Measurements from ENCODE around the gene MTIF3.

DNA sequence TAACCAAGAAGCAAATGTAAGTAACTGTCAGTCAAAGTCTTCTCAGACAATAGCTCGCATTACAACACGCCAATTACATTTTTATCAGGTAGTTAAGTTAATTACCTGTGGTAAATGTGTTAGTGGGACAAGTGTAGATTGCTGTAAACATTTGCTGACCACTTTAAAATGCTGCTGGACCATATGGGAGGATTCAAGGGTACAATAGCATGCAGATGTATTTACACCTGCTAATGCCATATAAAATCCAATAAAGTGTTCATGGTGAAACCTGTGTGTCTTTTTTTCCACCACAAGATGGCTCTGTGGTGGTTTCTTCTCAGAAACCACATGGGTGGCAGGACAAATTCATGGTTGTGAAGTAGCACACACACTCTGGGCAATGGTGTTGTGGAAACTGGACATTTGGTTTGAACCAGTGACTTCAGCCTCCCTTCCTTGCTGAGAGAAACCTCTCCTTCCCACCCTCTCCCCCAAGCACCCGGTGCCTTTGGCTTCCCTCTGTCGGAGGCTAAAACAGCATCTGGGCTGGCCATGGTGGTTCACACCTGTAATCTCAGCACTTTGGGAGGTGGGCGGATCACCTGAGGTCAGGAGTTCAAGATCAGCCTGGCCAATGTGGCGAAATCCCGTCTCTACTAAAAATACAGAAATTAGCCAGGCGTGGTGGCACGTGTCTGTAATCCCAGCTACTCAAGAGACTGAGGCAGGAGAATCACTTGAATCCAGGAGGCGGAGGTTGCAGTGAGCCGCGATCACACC, 44.0 kb downstream of the MTIF3 start:
- no peak for TF ChIP-seq ARNTL (CRISPR knock-in tag; IDR thresholded peaks at IDR 0.05; ENCODE audit: borderline replicate concordance, low read depth)
- TF ChIP-seq GLIS3 (CRISPR knock-in tag; IDR thresholded peaks at IDR 0.05) = no peak
- no peak for TF ChIP-seq CSDC2 (CRISPR knock-in tag; IDR thresholded peaks at IDR 0.05)
- no peak for TF ChIP-seq BACH2 (CRISPR knock-in tag; IDR thresholded peaks at IDR 0.05; ENCODE audit: borderline replicate concordance)
- TF ChIP-seq, protein P1, sequence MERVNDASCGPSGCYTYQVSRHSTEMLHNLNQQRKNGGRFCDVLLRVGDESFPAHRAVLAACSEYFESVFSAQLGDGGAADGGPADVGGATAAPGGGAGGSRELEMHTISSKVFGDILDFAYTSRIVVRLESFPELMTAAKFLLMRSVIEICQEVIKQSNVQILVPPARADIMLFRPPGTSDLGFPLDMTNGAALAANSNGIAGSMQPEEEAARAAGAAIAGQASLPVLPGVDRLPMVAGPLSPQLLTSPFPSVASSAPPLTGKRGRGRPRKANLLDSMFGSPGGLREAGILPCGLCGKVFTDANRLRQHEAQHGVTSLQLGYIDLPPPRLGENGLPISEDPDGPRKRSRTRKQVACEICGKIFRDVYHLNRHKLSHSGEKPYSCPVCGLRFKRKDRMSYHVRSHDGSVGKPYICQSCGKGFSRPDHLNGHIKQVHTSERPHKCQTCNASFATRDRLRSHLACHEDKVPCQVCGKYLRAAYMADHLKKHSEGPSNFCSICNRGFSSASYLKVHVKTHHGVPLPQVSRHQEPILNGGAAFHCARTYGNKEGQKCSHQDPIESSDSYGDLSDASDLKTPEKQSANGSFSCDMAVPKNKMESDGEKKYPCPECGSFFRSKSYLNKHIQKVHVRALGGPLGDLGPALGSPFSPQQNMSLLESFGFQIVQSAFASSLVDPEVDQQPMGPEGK (CRISPR knock-in tag; IDR thresholded peaks at IDR 0.05; ENCODE audit: borderline replicate concordance) = no peak
- no peak for TF ChIP-seq ZNF70 (CRISPR knock-in tag; IDR thresholded peaks at IDR 0.05)
- TF ChIP-seq, protein P2, sequence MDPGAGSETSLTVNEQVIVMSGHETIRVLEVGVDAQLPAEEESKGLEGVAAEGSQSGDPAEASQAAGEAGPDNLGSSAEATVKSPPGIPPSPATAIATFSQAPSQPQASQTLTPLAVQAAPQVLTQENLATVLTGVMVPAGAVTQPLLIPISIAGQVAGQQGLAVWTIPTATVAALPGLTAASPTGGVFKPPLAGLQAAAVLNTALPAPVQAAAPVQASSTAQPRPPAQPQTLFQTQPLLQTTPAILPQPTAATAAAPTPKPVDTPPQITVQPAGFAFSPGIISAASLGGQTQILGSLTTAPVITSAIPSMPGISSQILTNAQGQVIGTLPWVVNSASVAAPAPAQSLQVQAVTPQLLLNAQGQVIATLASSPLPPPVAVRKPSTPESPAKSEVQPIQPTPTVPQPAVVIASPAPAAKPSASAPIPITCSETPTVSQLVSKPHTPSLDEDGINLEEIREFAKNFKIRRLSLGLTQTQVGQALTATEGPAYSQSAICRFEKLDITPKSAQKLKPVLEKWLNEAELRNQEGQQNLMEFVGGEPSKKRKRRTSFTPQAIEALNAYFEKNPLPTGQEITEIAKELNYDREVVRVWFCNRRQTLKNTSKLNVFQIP (CRISPR knock-in tag; IDR thresholded peaks at IDR 0.05; ENCODE audit: borderline replicate concordance, low read depth) = no peak
- TF ChIP-seq ZFP3 (CRISPR knock-in tag; IDR thresholded peaks at IDR 0.05) = no peak
- TF ChIP-seq, protein P3, sequence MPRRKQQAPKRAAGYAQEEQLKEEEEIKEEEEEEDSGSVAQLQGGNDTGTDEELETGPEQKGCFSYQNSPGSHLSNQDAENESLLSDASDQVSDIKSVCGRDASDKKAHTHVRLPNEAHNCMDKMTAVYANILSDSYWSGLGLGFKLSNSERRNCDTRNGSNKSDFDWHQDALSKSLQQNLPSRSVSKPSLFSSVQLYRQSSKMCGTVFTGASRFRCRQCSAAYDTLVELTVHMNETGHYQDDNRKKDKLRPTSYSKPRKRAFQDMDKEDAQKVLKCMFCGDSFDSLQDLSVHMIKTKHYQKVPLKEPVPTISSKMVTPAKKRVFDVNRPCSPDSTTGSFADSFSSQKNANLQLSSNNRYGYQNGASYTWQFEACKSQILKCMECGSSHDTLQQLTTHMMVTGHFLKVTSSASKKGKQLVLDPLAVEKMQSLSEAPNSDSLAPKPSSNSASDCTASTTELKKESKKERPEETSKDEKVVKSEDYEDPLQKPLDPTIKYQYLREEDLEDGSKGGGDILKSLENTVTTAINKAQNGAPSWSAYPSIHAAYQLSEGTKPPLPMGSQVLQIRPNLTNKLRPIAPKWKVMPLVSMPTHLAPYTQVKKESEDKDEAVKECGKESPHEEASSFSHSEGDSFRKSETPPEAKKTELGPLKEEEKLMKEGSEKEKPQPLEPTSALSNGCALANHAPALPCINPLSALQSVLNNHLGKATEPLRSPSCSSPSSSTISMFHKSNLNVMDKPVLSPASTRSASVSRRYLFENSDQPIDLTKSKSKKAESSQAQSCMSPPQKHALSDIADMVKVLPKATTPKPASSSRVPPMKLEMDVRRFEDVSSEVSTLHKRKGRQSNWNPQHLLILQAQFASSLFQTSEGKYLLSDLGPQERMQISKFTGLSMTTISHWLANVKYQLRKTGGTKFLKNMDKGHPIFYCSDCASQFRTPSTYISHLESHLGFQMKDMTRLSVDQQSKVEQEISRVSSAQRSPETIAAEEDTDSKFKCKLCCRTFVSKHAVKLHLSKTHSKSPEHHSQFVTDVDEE (CRISPR knock-in tag; IDR thresholded peaks at IDR 0.05) = no peak
- TF ChIP-seq, protein P4, sequence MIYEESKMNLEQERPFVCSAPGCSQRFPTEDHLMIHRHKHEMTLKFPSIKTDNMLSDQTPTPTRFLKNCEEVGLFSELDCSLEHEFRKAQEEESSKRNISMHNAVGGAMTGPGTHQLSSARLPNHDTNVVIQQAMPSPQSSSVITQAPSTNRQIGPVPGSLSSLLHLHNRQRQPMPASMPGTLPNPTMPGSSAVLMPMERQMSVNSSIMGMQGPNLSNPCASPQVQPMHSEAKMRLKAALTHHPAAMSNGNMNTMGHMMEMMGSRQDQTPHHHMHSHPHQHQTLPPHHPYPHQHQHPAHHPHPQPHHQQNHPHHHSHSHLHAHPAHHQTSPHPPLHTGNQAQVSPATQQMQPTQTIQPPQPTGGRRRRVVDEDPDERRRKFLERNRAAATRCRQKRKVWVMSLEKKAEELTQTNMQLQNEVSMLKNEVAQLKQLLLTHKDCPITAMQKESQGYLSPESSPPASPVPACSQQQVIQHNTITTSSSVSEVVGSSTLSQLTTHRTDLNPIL (CRISPR knock-in tag; IDR thresholded peaks at IDR 0.05; ENCODE audit: low read depth) = no peak
- TF ChIP-seq ESRRG (CRISPR knock-in tag; IDR thresholded peaks at IDR 0.05) = no peak
- TF ChIP-seq, protein P5, sequence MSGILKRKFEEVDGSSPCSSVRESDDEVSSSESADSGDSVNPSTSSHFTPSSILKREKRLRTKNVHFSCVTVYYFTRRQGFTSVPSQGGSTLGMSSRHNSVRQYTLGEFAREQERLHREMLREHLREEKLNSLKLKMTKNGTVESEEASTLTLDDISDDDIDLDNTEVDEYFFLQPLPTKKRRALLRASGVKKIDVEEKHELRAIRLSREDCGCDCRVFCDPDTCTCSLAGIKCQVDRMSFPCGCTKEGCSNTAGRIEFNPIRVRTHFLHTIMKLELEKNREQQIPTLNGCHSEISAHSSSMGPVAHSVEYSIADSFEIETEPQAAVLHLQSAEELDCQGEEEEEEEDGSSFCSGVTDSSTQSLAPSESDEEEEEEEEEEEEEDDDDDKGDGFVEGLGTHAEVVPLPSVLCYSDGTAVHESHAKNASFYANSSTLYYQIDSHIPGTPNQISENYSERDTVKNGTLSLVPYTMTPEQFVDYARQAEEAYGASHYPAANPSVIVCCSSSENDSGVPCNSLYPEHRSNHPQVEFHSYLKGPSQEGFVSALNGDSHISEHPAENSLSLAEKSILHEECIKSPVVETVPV (CRISPR knock-in tag; IDR thresholded peaks at IDR 0.05) = no peak
- no peak for TF ChIP-seq SNAI2 (CRISPR knock-in tag; IDR thresholded peaks at IDR 0.05)
- no peak for TF ChIP-seq ZFP30 (CRISPR knock-in tag; IDR thresholded peaks at IDR 0.05)
